HepG2 (cell line): ENCODE data around the gene ECSIT. TPM values are rescaled to one million over a fixed set of nuclear protein-coding genes. Genes with fewer than 3 reads are reported as not detected.

Source experiments
- CAMTA2 ChIP-seq: sonication (generic); formaldehyde crosslinking; IDR thresholded peaks from 2 replicates; pipeline ENCODE4 v1.4.0; 2020; ENCODE audit warnings: mild to moderate bottlenecking, missing genetic modification reagents, borderline replicate concordance
- CEBPG ChIP-seq: IDR thresholded peaks from 2 replicates; pipeline ENCODE4 v1.6.1; 2016
- ELF3 ChIP-seq: IDR thresholded peaks from 2 replicates; pipeline ENCODE4 v1.6.1; 2016; ENCODE audit warnings: missing genetic modification reagents, missing compliant biosample characterization
- FLYWCH1 ChIP-seq: sonication (generic); formaldehyde crosslinking; IDR thresholded peaks from 2 replicates; pipeline ENCODE4 v1.8.1; 2023; ENCODE audit warnings: mild to moderate bottlenecking, missing genetic modification reagents
- GABPB1 ChIP-seq: IDR thresholded peaks from 2 replicates; pipeline ENCODE4 v1.6.1; 2016; ENCODE audit warnings: mild to moderate bottlenecking, missing genetic modification reagents, moderate library complexity, missing compliant biosample characterization
- ISL2 ChIP-seq: sonication (generic); formaldehyde crosslinking; IDR thresholded peaks from 2 replicates; pipeline ENCODE4 v1.5.0; 2020; ENCODE audit warnings: missing genetic modification reagents
- JUND ChIP-seq: sonication (generic); formaldehyde crosslinking; IDR thresholded peaks from 2 replicates; pipeline ENCODE4 v1.8.0; 2022; ENCODE audit warnings: mild to moderate bottlenecking, missing genetic modification reagents
- NR3C1 ChIP-seq: sonication (generic); formaldehyde crosslinking; IDR thresholded peaks from 2 replicates; pipeline ENCODE4 v1.4.0; 2020; ENCODE audit warnings: missing genetic modification reagents
- RBM22 ChIP-seq: fragments of 200-400 bp; formaldehyde crosslinking; optimal IDR thresholded peaks from 2 replicates; pipeline ENCODE3; 2017; ENCODE audit warnings: mild to moderate bottlenecking, low read length, moderate library complexity
- ZFP1 ChIP-seq: IDR thresholded peaks from 2 replicates; pipeline ENCODE4 v1.6.1; 2016
- ZFP37 ChIP-seq: sonication (generic); formaldehyde crosslinking; IDR thresholded peaks from 2 replicates; pipeline ENCODE4 v1.4.0; 2020; ENCODE audit warnings: missing genetic modification reagents, borderline replicate concordance
- ZKSCAN1 ChIP-seq: fragments of 150-350 bp; IDR thresholded peaks from 2 replicates; pipeline ENCODE4 v1.6.1; 2014; ENCODE audit warnings: low read length
- ZNF333 ChIP-seq: sonication (generic); formaldehyde crosslinking; IDR thresholded peaks from 2 replicates; pipeline ENCODE4 v1.4.0; 2020; ENCODE audit warnings: mild to moderate bottlenecking, missing genetic modification reagents, borderline replicate concordance
- ZNF343 ChIP-seq: sonication (generic); formaldehyde crosslinking; IDR thresholded peaks from 2 replicates; pipeline ENCODE4 v1.4.0; 2020; ENCODE audit warnings: mild to moderate bottlenecking, missing genetic modification reagents
- ZNF556 ChIP-seq: sonication (generic); formaldehyde crosslinking; IDR thresholded peaks from 2 replicates; pipeline ENCODE4 v1.4.0; 2020; ENCODE audit warnings: mild to moderate bottlenecking, missing genetic modification reagents, borderline replicate concordance
- ZNF660 ChIP-seq: sonication (generic); formaldehyde crosslinking; IDR thresholded peaks from 2 replicates; pipeline ENCODE4 v1.5.1; 2020; ENCODE audit warnings: mild to moderate bottlenecking, low read depth, missing genetic modification reagents, borderline replicate concordance
- ZZZ3 ChIP-seq: sonication (generic); formaldehyde crosslinking; IDR thresholded peaks from 2 replicates; pipeline ENCODE4 v1.4.0; 2020; ENCODE audit warnings: missing genetic modification reagents, mild to moderate bottlenecking, borderline replicate concordance
- polyA plus RNA-seq, 8 experiments: library from polyadenylated mRNA; depleted of rRNA in 3 of 8; stranded (reverse) in 7 of 8; unstranded in 1 of 8; fragments of >200 nt; fragmentation: Illumina TruSeq in 4 of 8; extraction: Trizol in 4 of 8; gene quantifications; 2 replicates each; pipeline versions ENCODE4 v1.2.1 to v1.2.3, GENCODE V29; 2011 to 2016; ENCODE audit warnings: low read depth in 4 of 8, missing spikeins in 1 of 8, mixed read lengths in 1 of 8; ENCODE audit not compliant: insufficient read depth in 1 of 8
- total RNA-seq, 5 experiments: library from RNA; depleted of rRNA; stranded (reverse); fragments of >200 nt; fragmentation: Illumina TruSeq; extraction: Trizol; gene quantifications; 2 replicates each; pipeline ENCODE4 v1.2.3, GENCODE V29; 2016; ENCODE audit warnings: low read depth in 1 of 5
- TF ChIP-seq, protein P1 (sequence below): sonication (generic); formaldehyde crosslinking; conservative IDR thresholded peaks from 2 replicates; pipeline ENCODE4 v1.8.0; 2022; ENCODE audit warnings: low read depth, missing genetic modification reagents
- TF ChIP-seq, protein P2 (sequence below): IDR thresholded peaks from 2 replicates; pipeline ENCODE4 v1.4.0; 2020; ENCODE audit warnings: mild to moderate bottlenecking, missing genetic modification reagents
- TF ChIP-seq, protein P3 (sequence below), 2 experiments: sonication (generic) in 1 of 2; formaldehyde crosslinking in 1 of 2; IDR thresholded peaks; 2 replicates each; pipeline versions ENCODE4 v1.4.0 to v1.6.1; 2018 to 2020; ENCODE audit warnings: missing genetic modification reagents in 2 of 2, borderline replicate concordance in 1 of 2, low read depth in 1 of 2, mild to moderate bottlenecking in 1 of 2, missing biosample characterization in 1 of 2
- TF ChIP-seq, protein P4 (sequence below): sonication (generic); formaldehyde crosslinking; IDR thresholded peaks from 2 replicates; pipeline ENCODE4 v1.5.0; 2020; ENCODE audit warnings: mild to moderate bottlenecking, low read depth, missing genetic modification reagents, borderline replicate concordance
- TF ChIP-seq, protein P5 (sequence below): sonication (generic); formaldehyde crosslinking; IDR thresholded peaks from 2 replicates; pipeline ENCODE4 v1.4.0; 2020; ENCODE audit warnings: missing genetic modification reagents

Gene ECSIT
- total and polyA plus RNA-seq, 2 of the 13 experiments (the other 11 are each of a cell fraction or from before 2014, with no cell fraction given): 36.4 to 62.3 TPM

DNA sequence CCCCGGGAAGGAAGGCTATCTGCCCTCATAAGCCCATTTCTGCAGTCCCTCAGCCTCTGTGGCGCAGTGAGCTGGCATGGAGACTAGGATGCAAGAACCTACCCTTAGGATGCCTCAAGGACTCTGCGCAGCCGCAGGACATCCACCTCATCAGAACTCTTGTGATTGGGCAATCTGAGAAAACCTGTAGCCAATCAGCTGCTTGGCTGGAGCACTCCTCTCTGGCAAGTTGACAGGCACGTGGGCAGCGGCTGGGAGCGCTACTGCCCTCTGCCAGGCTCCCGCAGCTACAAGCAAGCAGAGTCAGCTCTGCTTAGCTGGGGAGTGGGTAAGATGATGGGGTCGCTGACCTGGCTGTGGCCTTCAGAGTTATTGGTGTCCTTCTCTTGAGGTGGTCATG is 1.5 kb upstream of the ECSIT start (continued):
- TF ChIP-seq, protein P1, sequence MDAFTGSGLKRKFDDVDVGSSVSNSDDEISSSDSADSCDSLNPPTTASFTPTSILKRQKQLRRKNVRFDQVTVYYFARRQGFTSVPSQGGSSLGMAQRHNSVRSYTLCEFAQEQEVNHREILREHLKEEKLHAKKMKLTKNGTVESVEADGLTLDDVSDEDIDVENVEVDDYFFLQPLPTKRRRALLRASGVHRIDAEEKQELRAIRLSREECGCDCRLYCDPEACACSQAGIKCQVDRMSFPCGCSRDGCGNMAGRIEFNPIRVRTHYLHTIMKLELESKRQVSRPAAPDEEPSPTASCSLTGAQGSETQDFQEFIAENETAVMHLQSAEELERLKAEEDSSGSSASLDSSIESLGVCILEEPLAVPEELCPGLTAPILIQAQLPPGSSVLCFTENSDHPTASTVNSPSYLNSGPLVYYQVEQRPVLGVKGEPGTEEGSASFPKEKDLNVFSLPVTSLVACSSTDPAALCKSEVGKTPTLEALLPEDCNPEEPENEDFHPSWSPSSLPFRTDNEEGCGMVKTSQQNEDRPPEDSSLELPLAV: no peak
- TF ChIP-seq FLYWCH1 (CRISPR knock-in tag) (no peak), ZNF556 (no peak), ELF3 (CRISPR knock-in tag) (peak; percentile 59; the same call in 1 of the 2 replicates), ZNF343 (CRISPR knock-in tag) (no peak), ZKSCAN1 (no peak), ZFP1 (CRISPR knock-in tag) (no peak), ZZZ3 (CRISPR knock-in tag) (no peak), GABPB1 (CRISPR knock-in tag) (peak; percentile 53), JUND (CRISPR knock-in tag) (no peak), ZNF660 (CRISPR knock-in tag) (no peak), ZFP37 (CRISPR knock-in tag) (peak; percentile 85; the same call in 1 of the 2 replicates), CAMTA2 (no peak), CEBPG (CRISPR knock-in tag) (peak; percentile 90), RBM22 (no peak), NR3C1 (CRISPR knock-in tag) (no peak), ISL2 (CRISPR knock-in tag) (peak; percentile 29; the same call in 1 of the 2 replicates), ZNF333 (no peak)
- TF ChIP-seq, protein P2, sequence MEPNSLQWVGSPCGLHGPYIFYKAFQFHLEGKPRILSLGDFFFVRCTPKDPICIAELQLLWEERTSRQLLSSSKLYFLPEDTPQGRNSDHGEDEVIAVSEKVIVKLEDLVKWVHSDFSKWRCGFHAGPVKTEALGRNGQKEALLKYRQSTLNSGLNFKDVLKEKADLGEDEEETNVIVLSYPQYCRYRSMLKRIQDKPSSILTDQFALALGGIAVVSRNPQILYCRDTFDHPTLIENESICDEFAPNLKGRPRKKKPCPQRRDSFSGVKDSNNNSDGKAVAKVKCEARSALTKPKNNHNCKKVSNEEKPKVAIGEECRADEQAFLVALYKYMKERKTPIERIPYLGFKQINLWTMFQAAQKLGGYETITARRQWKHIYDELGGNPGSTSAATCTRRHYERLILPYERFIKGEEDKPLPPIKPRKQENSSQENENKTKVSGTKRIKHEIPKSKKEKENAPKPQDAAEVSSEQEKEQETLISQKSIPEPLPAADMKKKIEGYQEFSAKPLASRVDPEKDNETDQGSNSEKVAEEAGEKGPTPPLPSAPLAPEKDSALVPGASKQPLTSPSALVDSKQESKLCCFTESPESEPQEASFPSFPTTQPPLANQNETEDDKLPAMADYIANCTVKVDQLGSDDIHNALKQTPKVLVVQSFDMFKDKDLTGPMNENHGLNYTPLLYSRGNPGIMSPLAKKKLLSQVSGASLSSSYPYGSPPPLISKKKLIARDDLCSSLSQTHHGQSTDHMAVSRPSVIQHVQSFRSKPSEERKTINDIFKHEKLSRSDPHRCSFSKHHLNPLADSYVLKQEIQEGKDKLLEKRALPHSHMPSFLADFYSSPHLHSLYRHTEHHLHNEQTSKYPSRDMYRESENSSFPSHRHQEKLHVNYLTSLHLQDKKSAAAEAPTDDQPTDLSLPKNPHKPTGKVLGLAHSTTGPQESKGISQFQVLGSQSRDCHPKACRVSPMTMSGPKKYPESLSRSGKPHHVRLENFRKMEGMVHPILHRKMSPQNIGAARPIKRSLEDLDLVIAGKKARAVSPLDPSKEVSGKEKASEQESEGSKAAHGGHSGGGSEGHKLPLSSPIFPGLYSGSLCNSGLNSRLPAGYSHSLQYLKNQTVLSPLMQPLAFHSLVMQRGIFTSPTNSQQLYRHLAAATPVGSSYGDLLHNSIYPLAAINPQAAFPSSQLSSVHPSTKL (CRISPR knock-in tag): peak; percentile 58; the same call in 1 of the 2 replicates
- TF ChIP-seq, protein P3, sequence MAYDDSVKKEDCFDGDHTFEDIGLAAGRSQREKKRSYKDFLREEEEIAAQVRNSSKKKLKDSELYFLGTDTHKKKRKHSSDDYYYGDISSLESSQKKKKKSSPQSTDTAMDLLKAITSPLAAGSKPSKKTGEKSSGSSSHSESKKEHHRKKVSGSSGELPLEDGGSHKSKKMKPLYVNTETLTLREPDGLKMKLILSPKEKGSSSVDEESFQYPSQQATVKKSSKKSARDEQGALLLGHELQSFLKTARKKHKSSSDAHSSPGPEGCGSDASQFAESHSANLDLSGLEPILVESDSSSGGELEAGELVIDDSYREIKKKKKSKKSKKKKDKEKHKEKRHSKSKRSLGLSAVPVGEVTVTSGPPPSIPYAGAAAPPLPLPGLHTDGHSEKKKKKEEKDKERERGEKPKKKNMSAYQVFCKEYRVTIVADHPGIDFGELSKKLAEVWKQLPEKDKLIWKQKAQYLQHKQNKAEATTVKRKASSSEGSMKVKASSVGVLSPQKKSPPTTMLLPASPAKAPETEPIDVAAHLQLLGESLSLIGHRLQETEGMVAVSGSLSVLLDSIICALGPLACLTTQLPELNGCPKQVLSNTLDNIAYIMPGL (CRISPR knock-in tag; IDR thresholded peaks at IDR 0.05; ENCODE audit: borderline replicate concordance in 1 of 2, low read depth in 1 of 2): peak in 1 of 2 experiments; percentile 77; a peak in 2 of 4 replicates
- TF ChIP-seq, protein P4, sequence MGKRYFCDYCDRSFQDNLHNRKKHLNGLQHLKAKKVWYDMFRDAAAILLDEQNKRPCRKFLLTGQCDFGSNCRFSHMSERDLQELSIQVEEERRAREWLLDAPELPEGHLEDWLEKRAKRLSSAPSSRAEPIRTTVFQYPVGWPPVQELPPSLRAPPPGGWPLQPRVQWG (CRISPR knock-in tag): no peak
- TF ChIP-seq, protein P5, sequence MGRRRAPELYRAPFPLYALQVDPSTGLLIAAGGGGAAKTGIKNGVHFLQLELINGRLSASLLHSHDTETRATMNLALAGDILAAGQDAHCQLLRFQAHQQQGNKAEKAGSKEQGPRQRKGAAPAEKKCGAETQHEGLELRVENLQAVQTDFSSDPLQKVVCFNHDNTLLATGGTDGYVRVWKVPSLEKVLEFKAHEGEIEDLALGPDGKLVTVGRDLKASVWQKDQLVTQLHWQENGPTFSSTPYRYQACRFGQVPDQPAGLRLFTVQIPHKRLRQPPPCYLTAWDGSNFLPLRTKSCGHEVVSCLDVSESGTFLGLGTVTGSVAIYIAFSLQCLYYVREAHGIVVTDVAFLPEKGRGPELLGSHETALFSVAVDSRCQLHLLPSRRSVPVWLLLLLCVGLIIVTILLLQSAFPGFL: no peak
